HG03575 (cell line): ENCODE measurements around the gene PSD2.

Experiments
- ATAC-seq: cut with Tn5 transposase; IDR thresholded peaks from one replicate; pipeline ENCODE4 v1.9.1; 2021; ENCODE audit not compliant: unreplicated experiment, insufficient number of reproducible peaks, low FRiP score; ENCODE audit errors: extremely low read depth

Gene PSD2

GRCh38 chr5:139885172-139885856 is 89.7 kb downstream of the PSD2 start:
- no peak for ATAC-seq

GRCh38 chr5:139885857-139886208 is 90.2 kb downstream of the PSD2 start:
- no peak for ATAC-seq

GRCh38 chr5:139886213-139886612 is 90.6 kb downstream of the PSD2 start:
- ATAC-seq, result no peak

DNA sequence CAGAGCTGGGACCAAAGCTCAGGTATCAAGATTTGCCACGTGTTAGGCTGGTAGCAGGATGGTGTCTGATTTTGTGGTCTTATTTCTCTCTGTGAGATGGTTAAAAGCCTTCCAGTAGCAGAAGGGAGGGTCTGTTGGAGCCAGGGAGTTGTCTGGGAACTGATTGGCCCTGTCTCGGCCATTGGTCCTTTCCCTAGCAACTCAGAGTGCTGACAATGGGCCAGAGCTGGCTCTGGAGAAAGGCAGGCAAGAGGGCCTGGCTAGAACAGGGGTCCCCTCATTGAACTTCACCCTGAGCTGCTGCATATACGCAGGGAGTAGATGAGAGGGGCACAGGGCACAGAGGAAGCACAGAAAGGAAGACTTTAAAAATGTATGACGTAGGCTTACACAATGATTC is 92.8 kb downstream of the PSD2 start:
- ATAC-seq, result no peak

GRCh38 chr5:139889410-139889809 is 93.8 kb downstream of the PSD2 start:
- ATAC-seq, result no peak

GRCh38 chr5:139893873-139894272 is 98.3 kb downstream of the PSD2 start:
- ATAC-seq, result no peak
